Tracheal epithelial cell (primary cell): Measurements from ENCODE around the gene SLC47A2. TPM values are rescaled to one million over a fixed set of nuclear protein-coding genes. Genes with fewer than 3 reads are reported as not detected.

Experiments
- total RNA-seq: library from RNA; depleted of rRNA; stranded (reverse); fragments of >200 nt; gene quantifications from 2 replicates; pipeline ENCODE4 v1.2.1, GENCODE V29; 2014

Gene SLC47A2, protein sequence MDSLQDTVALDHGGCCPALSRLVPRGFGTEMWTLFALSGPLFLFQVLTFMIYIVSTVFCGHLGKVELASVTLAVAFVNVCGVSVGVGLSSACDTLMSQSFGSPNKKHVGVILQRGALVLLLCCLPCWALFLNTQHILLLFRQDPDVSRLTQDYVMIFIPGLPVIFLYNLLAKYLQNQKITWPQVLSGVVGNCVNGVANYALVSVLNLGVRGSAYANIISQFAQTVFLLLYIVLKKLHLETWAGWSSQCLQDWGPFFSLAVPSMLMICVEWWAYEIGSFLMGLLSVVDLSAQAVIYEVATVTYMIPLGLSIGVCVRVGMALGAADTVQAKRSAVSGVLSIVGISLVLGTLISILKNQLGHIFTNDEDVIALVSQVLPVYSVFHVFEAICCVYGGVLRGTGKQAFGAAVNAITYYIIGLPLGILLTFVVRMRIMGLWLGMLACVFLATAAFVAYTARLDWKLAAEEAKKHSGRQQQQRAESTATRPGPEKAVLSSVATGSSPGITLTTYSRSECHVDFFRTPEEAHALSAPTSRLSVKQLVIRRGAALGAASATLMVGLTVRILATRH
- under 0.01 and 1.1 TPM in 2 replicates for total RNA-seq

DNA sequence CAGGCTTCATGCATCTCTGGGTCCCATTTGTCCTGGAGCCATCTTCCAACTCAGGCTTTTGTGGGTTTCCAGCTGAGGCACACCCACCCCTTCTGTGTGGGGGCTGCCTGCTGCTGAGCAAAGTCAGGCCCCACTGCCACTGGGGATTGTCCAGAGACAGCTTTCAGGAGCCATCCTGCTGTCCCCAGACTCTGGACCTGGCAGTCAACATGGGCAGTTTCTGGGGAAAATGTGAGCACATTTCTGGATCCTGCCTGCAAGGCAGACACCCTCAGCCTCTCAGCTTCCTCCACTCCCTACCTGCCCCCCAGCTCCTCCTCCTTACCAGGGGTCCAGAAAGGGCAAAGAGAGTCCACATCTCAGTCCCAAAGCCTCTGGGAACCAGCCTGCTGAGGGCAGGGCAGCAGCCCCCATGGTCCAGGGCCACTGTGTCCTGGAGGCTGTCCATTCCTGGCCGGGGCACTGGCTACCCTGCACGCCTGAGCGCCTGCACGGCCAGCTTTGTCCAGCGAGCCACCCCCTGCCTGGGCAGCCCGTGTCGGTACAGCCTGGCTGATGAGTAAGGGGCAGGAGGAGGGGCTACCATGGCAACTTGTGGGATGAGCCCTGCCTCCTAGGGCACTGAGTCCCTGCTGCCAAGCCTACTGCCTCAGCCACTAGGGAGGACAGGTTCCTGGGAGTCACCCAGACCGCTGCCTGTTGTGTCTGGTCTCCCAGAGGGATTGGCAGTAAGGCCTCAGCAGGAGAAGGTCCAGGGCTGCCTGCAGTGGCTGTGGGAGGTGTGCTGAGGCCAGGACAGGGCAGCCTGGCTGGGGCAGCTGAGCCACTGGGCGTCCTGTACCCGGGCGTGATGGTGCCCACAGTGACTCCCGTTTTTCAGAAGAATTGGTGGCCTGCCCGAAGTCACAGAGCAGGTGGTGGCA lies at the start of gene SLC47A2:
SLC47A2 (minus strand) TSS at position 477 of the 923 bp plus-strand sequence; CDS start at position 448, 29 bp downstream.

GRCh38 chr17:19747829-19748806 lies 31.7 kb upstream of the SLC47A2 start, which contains the start of gene ALDH3A1:
TSS of gene ALDH3A1 (minus strand) at chr17:19748298. CDS start at chr17:19745129, 3,169 bp downstream.

GRCh38 chr17:19648475-19649273 lies 67.7 kb downstream of the SLC47A2 start, which contains the start of gene ALDH3A2:
TSS of gene ALDH3A2 (plus strand) at chr17:19648751. CDS start at chr17:19648972, 221 bp downstream.

Other genes with a start within 250 kb of the SLC47A2 start
- 0.24 and 1.3 TPM in 2 replicates for gene SLC47A1, start 182.7 kb downstream of the SLC47A2 start, total RNA-seq
- gene ALDH3A2, start 67.8 kb downstream of the SLC47A2 start, total RNA-seq, result 153 and 400 TPM in 2 replicates
- gene ALDH3A1, start 31.7 kb upstream of the SLC47A2 start, total RNA-seq, result 11.3 and 111 TPM in 2 replicates
- 18.1 and 29.0 TPM in 2 replicates for gene ULK2, start 151.4 kb upstream of the SLC47A2 start, total RNA-seq